H1 (cell line): ENCODE results near the gene RUVBL1. TPM values are rescaled to one million over a fixed set of nuclear protein-coding genes. Genes with fewer than 3 reads are reported as not detected.

Source experiments
- CTCF ChIA-PET: fragments of 300-600 bp; sonication (Branson Sonifier 250); formaldehyde crosslinking; loops from one replicate; lab custom pipeline; 2021; ENCODE audit not compliant: partially characterized antibody; lab: Charles Lee
- POLR2A ChIA-PET: fragments of 300-600 bp; sonication (Branson Sonifier 250); formaldehyde crosslinking; loops from one replicate; lab custom pipeline; 2021; ENCODE audit warnings: inconsistent platforms; ENCODE audit not compliant: partially characterized antibody; lab: Charles Lee
- DNase-seq, 2 experiments: peaks; one replicate each; pipeline versions ENCODE4 v3.0.0 to v3.0.0-alpha.2; 2010 to 2022; ENCODE audit warnings: low spot score in 2 of 2, low read depth in 1 of 2, mixed read lengths in 1 of 2
- FAIRE-seq: peaks from 2 replicates; lab custom pipeline; 2011; peaks lifted over from hg19 to GRCh38; lab: Jason Lieb, UNC
- H2AFZ ChIP-seq: 2 replicates; pipeline ENCODE4 v1.8.1; 2012; ENCODE audit warnings: low read length, inconsistent platforms
- H2AK5ac ChIP-seq: 2 replicates; pipeline ENCODE4 v1.6.1; 2013; ENCODE audit warnings: low read depth, low read length
- H2BK120ac ChIP-seq: replicated peaks from 2 replicates; pipeline ENCODE3; 2013; ENCODE audit warnings: low read depth, low read length, inconsistent platforms
- H2BK12ac ChIP-seq: 2 replicates; pipeline ENCODE4 v1.6.1; 2013; ENCODE audit warnings: low read depth, low read length
- H2BK15ac ChIP-seq: 2 replicates; pipeline ENCODE4 v1.6.1; 2013; ENCODE audit warnings: low read length
- H2BK20ac ChIP-seq: 2 replicates; pipeline ENCODE4 v1.6.1; 2013; ENCODE audit warnings: low read length
- H2BK5ac ChIP-seq: 2 replicates; pipeline ENCODE4 v1.6.1; 2013; ENCODE audit warnings: low read depth, low read length
- H3K14ac ChIP-seq: 2 replicates; pipeline ENCODE4 v1.6.1; 2013; ENCODE audit warnings: inconsistent platforms; ENCODE audit not compliant: insufficient read length
- H3K18ac ChIP-seq: 2 replicates; pipeline ENCODE4 v1.6.1; 2013; ENCODE audit warnings: low read length; ENCODE audit errors: extremely low read depth
- H3K23ac ChIP-seq: 2 replicates; pipeline ENCODE4 v1.6.1; 2013; ENCODE audit warnings: inconsistent platforms; ENCODE audit not compliant: insufficient read length
- H3K23me2 ChIP-seq: 2 replicates; pipeline ENCODE4 v1.6.1; 2013; ENCODE audit warnings: low read depth, low read length
- H3K27ac ChIP-seq: 2 replicates; pipeline ENCODE4 v1.6.1; 2011; ENCODE audit warnings: low read depth, low read length, inconsistent platforms
- H3K27me3 ChIP-seq, 4 experiments: replicated peaks in 1 of 4; 1 replicate in 1 of 4; 2 replicates in 3 of 4; pipeline versions ENCODE4 v1.6.1 to v1.8.1; 2011 to 2013; ENCODE audit warnings: low read length in 3 of 4, mild to moderate bottlenecking in 3 of 4, inconsistent platforms in 2 of 4, mixed read lengths in 2 of 4, moderate library complexity in 1 of 4; ENCODE audit not compliant: control insufficient read depth in 3 of 4, insufficient read depth in 3 of 4; ENCODE audit errors: extremely low read depth in 1 of 4
- H3K36me3 ChIP-seq, 4 experiments: 2 replicates each; pipeline versions ENCODE4 v1.6.1 to v1.8.1; 2011 to 2013; ENCODE audit warnings: mild to moderate bottlenecking in 4 of 4, low read length in 3 of 4, moderate library complexity in 2 of 4, control low read depth in 1 of 4, inconsistent platforms in 1 of 4; ENCODE audit not compliant: insufficient read depth in 4 of 4, control insufficient read depth in 2 of 4
- H3K4ac ChIP-seq: replicated peaks from 2 replicates; pipeline ENCODE3; 2013; ENCODE audit warnings: low read length, low read depth, mixed read lengths, inconsistent platforms; ENCODE audit not compliant: insufficient read length
- H3K4me1 ChIP-seq, 4 experiments: replicated peaks in 1 of 4; 1 replicate in 1 of 4; 2 replicates in 3 of 4; pipeline versions ENCODE4 v1.6.1 to v1.8.1; 2011 to 2013; ENCODE audit warnings: low read length in 3 of 4, inconsistent platforms in 2 of 4, mixed read lengths in 1 of 4; ENCODE audit not compliant: insufficient read depth in 4 of 4, control insufficient read depth in 3 of 4
- H3K4me2 ChIP-seq, 2 experiments: 2 replicates each; pipeline versions ENCODE4 v1.6.1 to v1.8.1; 2011 to 2013; ENCODE audit warnings: low read depth in 2 of 2, low read length in 2 of 2, control low read depth in 1 of 2, inconsistent platforms in 1 of 2, mild to moderate bottlenecking in 1 of 2; ENCODE audit not compliant: insufficient read depth in 1 of 2
- H3K4me3 ChIP-seq, 4 experiments: fragments of 200-600, 300-600 bp in 1 of 4; sonication (generic), shearing (Covaris generic), sonication (Bioruptor Twin) in 1 of 4; 2 replicates each; pipeline versions ENCODE4 v1.5.1 to v1.8.1; 2011 to 2016; ENCODE audit warnings: low read length in 4 of 4, low read depth in 3 of 4, control low read depth in 2 of 4, inconsistent platforms in 2 of 4, mild to moderate bottlenecking in 2 of 4, mixed read lengths in 1 of 4, moderate library complexity in 1 of 4; ENCODE audit not compliant: insufficient read depth in 2 of 4; ENCODE audit errors: extremely low read depth in 1 of 4
- H3K56ac ChIP-seq: replicated peaks from 2 replicates; pipeline ENCODE3; 2013; ENCODE audit warnings: low read depth, mild to moderate bottlenecking, mixed read lengths, low read length, inconsistent platforms; ENCODE audit not compliant: insufficient read length
- H3K79me1 ChIP-seq: 2 replicates; pipeline ENCODE4 v1.6.1; 2013; ENCODE audit warnings: low read depth, low read length, control low read depth
- H3K79me2 ChIP-seq, 2 experiments: 2 replicates each; pipeline versions ENCODE4 v1.6.1 to v1.8.1; 2012 to 2013; ENCODE audit warnings: low read length in 2 of 2, mild to moderate bottlenecking in 2 of 2, inconsistent platforms in 1 of 2; ENCODE audit not compliant: insufficient read depth in 2 of 2, control insufficient read depth in 1 of 2
- H3K9ac ChIP-seq, 4 experiments: replicated peaks in 1 of 4; 1 replicate in 1 of 4; 2 replicates in 3 of 4; pipeline versions ENCODE4 v1.6.1 to v1.8.1; 2011 to 2013; ENCODE audit warnings: low read depth in 3 of 4, low read length in 3 of 4, control low read depth in 2 of 4, mild to moderate bottlenecking in 2 of 4, moderate library complexity in 2 of 4, inconsistent platforms in 1 of 4; ENCODE audit errors: extremely low read depth in 1 of 4
- H3K9me3 ChIP-seq, 2 experiments: 2 replicates each; pipeline versions ENCODE4 v1.6.1 to v1.8.1; 2012 to 2013; ENCODE audit warnings: mild to moderate bottlenecking in 2 of 2, moderate library complexity in 2 of 2, control low read depth in 1 of 2, inconsistent platforms in 1 of 2, low read depth in 1 of 2, low read length in 1 of 2, mixed read lengths in 1 of 2; ENCODE audit not compliant: insufficient read depth in 2 of 2
- H4K20me1 ChIP-seq, 2 experiments: replicated peaks in 1 of 2; 2 replicates each; pipeline versions ENCODE3 to v1.8.1; 2011 to 2013; ENCODE audit warnings: inconsistent platforms in 2 of 2, low read length in 2 of 2, mild to moderate bottlenecking in 1 of 2; ENCODE audit not compliant: insufficient read depth in 2 of 2, control insufficient read depth in 1 of 2
- H4K5ac ChIP-seq: 2 replicates; pipeline ENCODE4 v1.6.1; 2013; ENCODE audit warnings: low read length, low read depth, mixed read lengths, inconsistent platforms; ENCODE audit not compliant: insufficient read length
- H4K8ac ChIP-seq: 2 replicates; pipeline ENCODE4 v1.8.0; 2013; ENCODE audit warnings: mild to moderate bottlenecking, moderate library complexity, low read length, inconsistent platforms; ENCODE audit not compliant: insufficient read depth; ENCODE audit errors: extremely low read depth
- H4K91ac ChIP-seq: replicated peaks from 2 replicates; pipeline ENCODE3; 2013; ENCODE audit warnings: low read length, mixed read lengths, inconsistent platforms; ENCODE audit not compliant: insufficient read length
- ASH2L ChIP-seq: fragments of 200-600, 300-600 bp; sonication (generic); IDR thresholded peaks from one replicate; pipeline ENCODE4 v1.7.1; 2017; ENCODE audit warnings: low read length
- BRCA1 ChIP-seq: IDR thresholded peaks from 2 replicates; pipeline ENCODE4 v1.6.1; 2012; ENCODE audit warnings: low read depth, low read length, improper control_type of control experiment
- CTBP2 ChIP-seq: IDR thresholded peaks from 2 replicates; pipeline ENCODE4 v1.7.0; 2011; ENCODE audit warnings: borderline replicate concordance, mild to moderate bottlenecking, moderate library complexity, mixed read lengths, low read length; ENCODE audit not compliant: insufficient read depth, insufficient read length
- FOSL1 ChIP-seq: IDR thresholded peaks from 2 replicates; pipeline ENCODE4 v1.6.1; 2011; ENCODE audit warnings: mild to moderate bottlenecking, low read depth, low read length, moderate library complexity; ENCODE audit not compliant: insufficient read depth
- HDAC2 ChIP-seq, 2 experiments: fragments of 300-600 bp in 1 of 2; sonication (generic) in 1 of 2; IDR thresholded peaks; 2 replicates each; pipeline ENCODE4 v1.6.1; 2011 to 2012; ENCODE audit warnings: low read depth in 2 of 2, low read length in 2 of 2, mild to moderate bottlenecking in 2 of 2, moderate library complexity in 2 of 2, borderline replicate concordance in 1 of 2, inconsistent platforms in 1 of 2
- PHF8 ChIP-seq: fragments of 200-600 bp; sonication (generic); conservative IDR thresholded peaks from 2 replicates; pipeline ENCODE4 v1.7.1; 2012; ENCODE audit warnings: low read depth, mild to moderate bottlenecking, inconsistent platforms, low read length, moderate library complexity
- RXRA ChIP-seq: IDR thresholded peaks from 2 replicates; pipeline ENCODE4 v1.6.1; 2011; ENCODE audit warnings: low read depth, mild to moderate bottlenecking, low read length, moderate library complexity; ENCODE audit not compliant: insufficient read depth
- SIX5 ChIP-seq: IDR thresholded peaks from 2 replicates; pipeline ENCODE4 v1.6.1; 2011; ENCODE audit warnings: mild to moderate bottlenecking, low read depth, low read length
- SP2 ChIP-seq: IDR thresholded peaks from 2 replicates; pipeline ENCODE4 v1.6.1; 2012; ENCODE audit warnings: mild to moderate bottlenecking, low read length, inconsistent platforms
- SP4 ChIP-seq: IDR thresholded peaks from 2 replicates; pipeline ENCODE4 v1.6.1; 2012; ENCODE audit warnings: low read length, inconsistent platforms
- SUZ12 ChIP-seq: fragments of 200-600 bp; sonication (generic); IDR thresholded peaks from 2 replicates; pipeline ENCODE4 v1.6.1; 2012; ENCODE audit warnings: mild to moderate bottlenecking, inconsistent platforms, low read length, moderate library complexity, mixed read lengths
- TBP ChIP-seq: IDR thresholded peaks from 2 replicates; pipeline ENCODE4 v1.6.1; 2011; ENCODE audit warnings: low read depth, low read length, improper control_type of control experiment
- ZNF274 ChIP-seq: IDR thresholded peaks from 2 replicates; pipeline ENCODE4 v1.7.0; 2012; ENCODE audit warnings: low read length, borderline replicate concordance; ENCODE audit errors: extremely low read depth
- WGBS, 2 experiments: shearing (Covaris generic) in 1 of 2; methylation state at CpG; one replicate each; pipeline versions ENCODE4 v1.1.6 to v1.1.7; 2013 to 2015; ENCODE audit warnings: low lambda C conversion rate in 2 of 2, mixed read lengths in 2 of 2, inconsistent platforms in 1 of 2, low coverage in 1 of 2, missing lambda C conversion rate in 1 of 2; ENCODE audit not compliant: insufficient replicate concordance in 2 of 2, insufficient coverage in 1 of 2, insufficient read length in 1 of 2; ENCODE audit errors: extremely low coverage in 1 of 2, missing lambda C conversion rate in 1 of 2; 5-methylcytosine and 5-hydroxymethylcytosine counted together
- polyA plus RNA-seq, 7 experiments: library from polyadenylated mRNA; depleted of rRNA in 3 of 7; stranded (reverse) in 5 of 7; unstranded in 2 of 7; fragments of >200 nt in 5 of 7; fragments of 200-250 nt in 2 of 7; gene quantifications; 1 replicate in 5 of 7; 2 replicates in 1 of 7; 4 replicates in 1 of 7; pipeline versions ENCODE4 v1.2.1 to v1.2.3, GENCODE V29; 2011 to 2013; ENCODE audit warnings: missing spikeins in 2 of 7, mixed read lengths in 2 of 7
- total RNA-seq: library from RNA; stranded (reverse); fragmentation: NEBNext Ultra II Directional; extraction: Animal tissue kit (Norgen Biotek cat#: 25700); gene quantifications from 2 replicates; pipeline ENCODE4 v1.2.1, GENCODE V29; 2021

Gene RUVBL1
- total and polyA plus RNA-seq, 2 of the 8 experiments (the other 6 are each of a cell fraction or from before 2014, with no cell fraction given): 112 to 135 TPM

DNA sequence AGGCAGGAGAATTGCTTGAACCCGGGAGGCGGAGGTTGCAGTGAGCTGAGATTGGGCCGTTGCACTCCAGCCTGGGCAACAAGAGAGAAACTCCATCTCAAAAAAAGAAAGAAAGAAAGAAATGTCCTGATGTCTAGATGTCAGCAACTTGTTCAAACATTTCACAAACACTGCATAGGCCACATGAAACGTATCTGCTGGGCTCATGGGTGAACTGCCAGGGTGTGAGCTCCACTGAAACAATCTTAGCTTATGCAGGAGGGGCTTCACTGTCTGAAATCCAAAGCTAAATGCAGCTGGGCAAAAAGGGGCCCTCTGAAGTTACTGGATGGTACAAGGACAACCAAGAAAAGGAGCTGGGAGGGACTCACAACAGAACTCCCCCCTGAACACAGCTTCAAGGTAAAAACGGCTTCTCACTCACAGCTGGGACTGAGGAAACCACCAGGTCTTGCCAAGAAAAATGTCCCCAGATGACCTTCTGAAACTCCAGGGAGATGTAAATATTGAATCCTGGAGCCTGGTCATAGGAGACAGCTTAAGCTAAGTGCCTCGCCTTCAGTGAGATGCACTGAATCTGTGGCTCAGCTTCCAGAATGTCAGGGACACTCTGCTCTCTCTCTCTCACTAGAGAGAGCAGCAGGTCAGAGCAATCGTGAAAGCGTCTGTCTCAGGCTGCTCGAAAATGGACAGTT, 39.5 kb downstream of the RUVBL1 start:
- H3K36me3 ChIP-seq: peaks cover 19 to 72% (median 48%) of the 10 kb centered on the region in 4 experiments
- no peak for TF ChIP-seq RXRA
- TF ChIP-seq ZNF274: no peak
- TF ChIP-seq PHF8: no peak
- no peak for TF ChIP-seq FOSL1
- no peak for TF ChIP-seq ASH2L
- no peak for TF ChIP-seq HDAC2 (IDR thresholded peaks at IDR 0.05; ENCODE audit: borderline replicate concordance in 1 of 2, low read depth in 2 of 2, low read length in 2 of 2)
- no peak for TF ChIP-seq TBP
- no peak for TF ChIP-seq BRCA1
- no peak for TF ChIP-seq SP2
- no peak for TF ChIP-seq SP4
- TF ChIP-seq SUZ12: no peak
- no peak for TF ChIP-seq SIX5
- no peak for TF ChIP-seq CTBP2

More for the DNA sequence above, 39.5 kb downstream of the RUVBL1 start:
- Histone ChIP-seq H3K9me3 (no peaks in the 10 kb centered on the region), H3K27me3 (no peaks in the 10 kb centered on the region), H3K4ac (no peak overlapping the region), H3K4me3 (no peak overlapping the region), H3K56ac (no peak overlapping the region), H4K5ac (no peak overlapping the region), H2AK5ac (no peak overlapping the region), H3K9ac (no peak overlapping the region), H4K20me1 (peaks cover 3 to 28% of the 10 kb centered on the region in 2 experiments), H3K4me2 (no peak overlapping the region), H3K14ac (no peak overlapping the region), H2BK5ac (no peak overlapping the region), H3K79me2 (no peaks in the 10 kb centered on the region), H2BK15ac (no peak overlapping the region), H3K4me1 (no peaks in the 10 kb centered on the region), H2BK20ac (no peak overlapping the region), H3K23me2 (no peaks in the 10 kb centered on the region), H4K8ac (no peak overlapping the region), H4K91ac (no peak overlapping the region), H2AFZ (no peak overlapping the region), H3K79me1 (no peaks in the 10 kb centered on the region; the same call in 1 of the 2 replicates), H2BK12ac (no peak overlapping the region), H3K23ac (no peak overlapping the region), H3K27ac (no peak overlapping the region), H3K18ac (no peak overlapping the region), H2BK120ac (no peak overlapping the region)
- DNase-seq: no peak
- POLR2A ChIA-PET: interaction anchor here (1.8 kb wide), 1 partner anchor 13 kb away, joined by 4 read pairs; no protein-coding TSS in a partner anchor
- 85% methylated on average over 9 of the region's 9 CpGs; no CpG with 5 or more reads in 1 of the 2 experiments for WGBS, 2 experiments
- FAIRE-seq: no peak
- CTCF ChIA-PET: interaction anchor here (1.1 to 4.0 kb wide), 4 partner anchors 10 to 50 kb away, joined by 3 to 27 read pairs (median 6); no protein-coding TSS in a partner anchor
